ENCODE data around the gene IRGM. TPM values are rescaled to one million over a fixed set of nuclear protein-coding genes. Genes with fewer than 3 reads are reported as not detected.
"Not testable (repeated sequence)": the region's sequence is repeated elsewhere in the genome, so short reads cannot be mapped to it uniquely, and the experiment has no call there.

The IRGM gene
- total RNA-seq, 1 experiment from 2014 or later = not detected

DNA sequence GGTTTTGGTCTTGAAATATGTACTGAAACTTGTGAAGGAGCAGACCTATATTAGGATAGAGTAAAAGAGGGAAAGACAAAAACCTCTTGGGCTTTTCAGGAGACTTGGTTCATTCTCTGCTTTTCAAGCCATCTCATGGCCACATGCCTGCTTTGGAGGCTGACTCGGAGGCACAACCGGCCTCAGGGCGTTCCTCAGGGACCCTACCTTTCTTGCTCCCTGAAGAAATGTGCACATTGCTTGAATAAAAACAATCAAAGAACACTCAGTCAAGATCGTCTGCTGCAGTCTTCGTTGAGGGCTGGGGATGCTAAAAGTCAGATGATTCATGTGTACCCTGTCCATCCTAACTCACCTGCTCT, 994 bp downstream of the IRGM start:
- Mint-ChIP-seq H3K9me3 (ENCODE audit: low read depth, unreplicated experiment) (peaks cover 4% of the 10 kb centered on the region), H3K27me3 (ENCODE audit: unreplicated experiment) (peaks cover 63% of the 10 kb centered on the region), H3K4me1 (ENCODE audit: low read depth, unreplicated experiment) (no peaks in the 10 kb centered on the region), H3K27ac (ENCODE audit: unreplicated experiment) (no peak overlapping the region), H3K4me3 (ENCODE audit: low read depth, unreplicated experiment) (no peak overlapping the region), H3K36me3 (ENCODE audit: insufficient read depth, unreplicated experiment) (no peaks in the 10 kb centered on the region)
- CTCF ChIA-PET = interaction anchor here (1.0 to 3.3 kb wide), 2 partner anchors 46 to 146 kb away, joined by 4 to 28 read pairs; partner anchors contain the start of gene RBM22
- BruUV-seq (replicated peaks) = no TSS peak
- TF ChIP-seq CTCF (IDR thresholded peaks at IDR 0.05; ENCODE audit: unreplicated experiment) = no peak
- intact Hi-C loops (cut with micrococcal nuclease; ENCODE audit: unreplicated experiment) = loop anchor here (1.0 to 5.0 kb wide), 4 partner anchors 46 to 286 kb away; partner anchors contain the start of gene RBM22
- no peak for DNase-seq

- TF ChIP-seq CTCF (IDR thresholded peaks at IDR 0.05; ENCODE audit: unreplicated experiment) = no peak
- DNase-seq = no peak
- BruUV-seq (replicated peaks) = no TSS peak
- H3K36me3 Mint-ChIP-seq (ENCODE audit: insufficient read depth, unreplicated experiment) = no peaks in the 10 kb centered on the region
- H3K4me3 Mint-ChIP-seq (ENCODE audit: low read depth, unreplicated experiment) = no peak overlapping the region
- peaks cover 54% of the 10 kb centered on the region for H3K27me3 Mint-ChIP-seq (ENCODE audit: unreplicated experiment)
- CTCF ChIA-PET = interaction anchor here (3.3 kb wide), 1 partner anchor 47 kb away, joined by 28 read pairs; no protein-coding TSS in a partner anchor
- intact Hi-C loops (cut with micrococcal nuclease; ENCODE audit: unreplicated experiment) = loop anchor here (5.0 kb wide), 1 partner anchor 191 kb away; no protein-coding TSS in a partner anchor
- no peaks in the 10 kb centered on the region for H3K4me1 Mint-ChIP-seq (ENCODE audit: low read depth, unreplicated experiment)
- peaks cover 4% of the 10 kb centered on the region for H3K9me3 Mint-ChIP-seq (ENCODE audit: low read depth, unreplicated experiment)
- no peak overlapping the region for H3K27ac Mint-ChIP-seq (ENCODE audit: unreplicated experiment)
These were observed 1.9 kb downstream of the IRGM start for GRCh38 chr5:150848271-150848670.

GRCh38 chr5:150851039-150851438, 4.7 kb downstream of the IRGM start:
- intact Hi-C loops (cut with micrococcal nuclease; ENCODE audit: unreplicated experiment) = no loop called here
- peaks cover 35% of the 10 kb centered on the region for H3K27me3 Mint-ChIP-seq (ENCODE audit: unreplicated experiment)
- BruUV-seq (replicated peaks) = no TSS peak
- DNase-seq = no peak
- H3K4me3 Mint-ChIP-seq (ENCODE audit: low read depth, unreplicated experiment) = no peak overlapping the region
- H3K36me3 Mint-ChIP-seq (ENCODE audit: insufficient read depth, unreplicated experiment) = no peaks in the 10 kb centered on the region
- no peaks in the 10 kb centered on the region for H3K4me1 Mint-ChIP-seq (ENCODE audit: low read depth, unreplicated experiment)
- TF ChIP-seq CTCF (IDR thresholded peaks at IDR 0.05; ENCODE audit: unreplicated experiment) = no peak
- H3K9me3 Mint-ChIP-seq (ENCODE audit: low read depth, unreplicated experiment) = peaks cover 4% of the 10 kb centered on the region
- H3K27ac Mint-ChIP-seq (ENCODE audit: unreplicated experiment) = no peak overlapping the region
- CTCF ChIA-PET = no interaction called here

DNA sequence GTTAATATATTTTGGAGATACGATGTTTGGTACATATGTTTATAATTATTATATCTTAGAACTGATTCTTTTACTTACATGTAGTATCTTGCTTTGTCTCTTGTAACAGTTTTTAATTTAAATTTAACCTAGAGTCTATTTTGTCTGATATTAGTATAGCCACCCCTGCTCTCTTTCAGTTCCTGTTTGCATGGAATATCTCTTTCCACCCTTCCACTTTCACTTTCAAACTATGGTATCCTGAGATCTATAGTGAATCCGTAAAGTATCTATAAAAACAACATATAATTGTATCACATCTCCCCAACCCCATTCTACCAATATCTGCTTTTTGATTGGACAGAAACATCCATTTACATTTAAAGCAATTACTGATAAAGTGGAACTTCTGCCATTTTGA, 7.2 kb downstream of the IRGM start:
- Mint-ChIP-seq H3K27ac (ENCODE audit: unreplicated experiment) (no peak overlapping the region), H3K4me1 (ENCODE audit: low read depth, unreplicated experiment) (no peaks in the 10 kb centered on the region), H3K36me3 (ENCODE audit: insufficient read depth, unreplicated experiment) (no peaks in the 10 kb centered on the region), H3K27me3 (ENCODE audit: unreplicated experiment) (peaks cover 27% of the 10 kb centered on the region), H3K9me3 (ENCODE audit: low read depth, unreplicated experiment) (peaks cover 4% of the 10 kb centered on the region), H3K4me3 (ENCODE audit: low read depth, unreplicated experiment) (no peak overlapping the region)
- intact Hi-C loops (cut with micrococcal nuclease; ENCODE audit: unreplicated experiment) = no loop called here
- DNase-seq = no peak
- BruUV-seq (replicated peaks) = no TSS peak
- TF ChIP-seq CTCF (IDR thresholded peaks at IDR 0.05; ENCODE audit: unreplicated experiment) = no peak
- CTCF ChIA-PET = no interaction called here

DNA sequence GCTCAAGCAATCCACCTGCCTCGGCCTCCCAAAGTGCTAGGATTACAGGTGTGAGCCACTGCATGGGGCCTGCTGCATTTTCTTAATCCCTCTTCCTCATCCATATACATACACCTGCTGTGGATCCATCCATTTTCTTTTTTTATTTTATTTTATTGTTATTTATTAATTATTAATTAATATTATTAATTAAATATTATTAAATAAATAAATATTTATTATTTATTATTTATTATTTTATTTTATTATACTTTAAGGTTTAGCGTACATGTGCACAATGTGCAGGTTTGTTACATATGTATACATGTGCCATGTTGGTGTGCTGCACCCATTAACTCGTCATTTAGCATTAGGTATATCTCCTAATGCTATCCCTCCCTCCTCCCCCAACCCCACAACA, 10.4 kb downstream of the IRGM start:
- H3K27me3 Mint-ChIP-seq (ENCODE audit: unreplicated experiment); CTCF ChIA-PET; H3K9me3 Mint-ChIP-seq (ENCODE audit: low read depth, unreplicated experiment); DNase-seq; intact Hi-C loops (cut with micrococcal nuclease; ENCODE audit: unreplicated experiment); H3K27ac Mint-ChIP-seq (ENCODE audit: unreplicated experiment); H3K4me1 Mint-ChIP-seq (ENCODE audit: low read depth, unreplicated experiment); H3K4me3 Mint-ChIP-seq (ENCODE audit: low read depth, unreplicated experiment); BruUV-seq (replicated peaks); H3K36me3 Mint-ChIP-seq (ENCODE audit: insufficient read depth, unreplicated experiment): not testable (repeated sequence)
